BE2C (cell line): ENCODE data around the gene PAX3.

ENCODE experiments used
- DNase-seq: peaks from one replicate; pipeline ENCODE4 v3.0.0-alpha.2; 2020
- H3K27me3 ChIP-seq: fragments of 250-450 bp; sonication (Bioruptor Pico); 2 replicates; pipeline ENCODE4 v1.5.1; 2020; ENCODE audit warnings: mild to moderate bottlenecking
- H3K36me3 ChIP-seq: fragments of 250-450 bp; sonication (Bioruptor Pico); 2 replicates; pipeline ENCODE4 v1.5.1; 2020; ENCODE audit warnings: mild to moderate bottlenecking
- H3K4me1 ChIP-seq: fragments of 250-450 bp; sonication (Bioruptor Pico); 2 replicates; pipeline ENCODE4 v1.5.1; 2020
- H3K4me3 ChIP-seq: 2 replicates; pipeline ENCODE4 v1.5.1; 2011; ENCODE audit warnings: low read depth, low read length
- H3K9me3 ChIP-seq: fragments of 250-450 bp; sonication (Bioruptor Pico); 2 replicates; pipeline ENCODE4 v1.5.1; 2020
- CTCF ChIP-seq: IDR thresholded peaks from 2 replicates; pipeline ENCODE4 v1.5.1; 2012; ENCODE audit warnings: mild to moderate bottlenecking, low read depth, low read length

Gene PAX3

GRCh38 chr2:222213049-222213448 lies 85.7 kb downstream of the PAX3 start:
- no peak for TF ChIP-seq CTCF
- H3K36me3 ChIP-seq = no peaks in the 10 kb centered on the region
- peaks cover 64% of the 10 kb centered on the region for H3K27me3 ChIP-seq
- DNase-seq = no peak
- no peaks in the 10 kb centered on the region for H3K9me3 ChIP-seq
- H3K4me3 ChIP-seq = no peak overlapping the region
- no peaks in the 10 kb centered on the region for H3K4me1 ChIP-seq

GRCh38 chr2:222212571-222212970 lies 86.2 kb downstream of the PAX3 start:
- Histone ChIP-seq H3K9me3 (no peaks in the 10 kb centered on the region), H3K4me1 (no peaks in the 10 kb centered on the region), H3K4me3 (no peak overlapping the region), H3K36me3 (no peaks in the 10 kb centered on the region), H3K27me3 (peaks cover 60% of the 10 kb centered on the region)
- DNase-seq = no peak
- no peak for TF ChIP-seq CTCF

DNA sequence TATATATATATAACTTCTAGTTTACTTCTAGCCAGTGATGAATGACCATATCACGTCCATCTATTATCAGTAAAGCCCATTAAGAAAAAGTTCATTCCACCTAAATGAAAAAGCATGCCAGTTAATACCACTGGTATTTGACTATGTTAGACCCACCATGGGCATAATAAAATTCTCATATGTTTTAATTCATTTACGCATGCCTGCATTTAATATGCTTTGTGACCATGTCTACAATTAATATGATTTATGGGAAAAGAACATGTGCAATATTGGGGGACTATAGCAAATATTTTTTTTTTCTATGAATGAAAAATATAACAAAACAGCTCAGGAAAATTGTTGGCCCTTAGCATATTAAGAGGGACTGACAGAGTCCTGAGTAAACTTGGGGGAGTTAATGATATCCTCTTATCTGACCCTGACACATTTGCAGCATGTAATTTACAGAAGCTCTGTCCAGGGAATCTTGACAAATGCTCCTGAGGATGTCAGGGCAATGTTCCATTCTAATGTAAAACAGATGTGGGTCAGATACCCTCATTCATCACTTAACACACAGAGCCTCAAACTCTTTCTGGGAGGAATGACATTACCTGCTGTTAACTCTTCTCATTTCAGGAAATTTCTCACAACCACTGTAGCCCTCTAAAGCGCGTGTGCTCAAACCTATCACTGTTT lies 90.6 kb downstream of the PAX3 start:
- DNase-seq = no peak
- no peaks in the 10 kb centered on the region for H3K4me1 ChIP-seq
- no peaks in the 10 kb centered on the region for H3K36me3 ChIP-seq
- peaks cover 36% of the 10 kb centered on the region for H3K27me3 ChIP-seq
- TF ChIP-seq CTCF = no peak
- no peaks in the 10 kb centered on the region for H3K9me3 ChIP-seq
- no peak overlapping the region for H3K4me3 ChIP-seq

- peaks cover 41% of the 10 kb centered on the region for H3K27me3 ChIP-seq
- H3K36me3 ChIP-seq = no peaks in the 10 kb centered on the region
- no peak for TF ChIP-seq CTCF
- no peaks in the 10 kb centered on the region for H3K4me1 ChIP-seq
- H3K4me3 ChIP-seq = no peak overlapping the region
- DNase-seq = no peak
- no peaks in the 10 kb centered on the region for H3K9me3 ChIP-seq
These were observed 93.7 kb downstream of the PAX3 start for GRCh38 chr2:222205136-222205535.

DNA sequence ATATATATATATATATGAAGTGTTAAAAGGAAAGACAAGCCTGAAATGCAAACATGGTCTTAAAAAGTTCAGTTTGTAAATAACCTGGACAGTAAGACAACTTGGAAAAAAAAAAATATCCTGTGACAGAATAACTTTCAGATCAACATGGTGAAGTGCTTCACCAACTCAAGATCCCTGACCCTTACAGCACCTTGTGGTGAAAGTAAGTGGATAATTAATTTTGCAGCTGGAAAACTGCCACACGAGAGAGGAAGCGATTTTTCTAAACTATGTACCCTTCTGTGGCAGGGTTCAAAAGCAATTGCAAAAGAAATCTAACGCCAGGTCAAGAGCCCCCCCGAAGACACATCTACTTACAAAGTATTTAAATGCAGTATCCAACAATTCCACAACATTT lies 95.8 kb downstream of the PAX3 start:
- Histone ChIP-seq H3K4me3 (no peak overlapping the region), H3K4me1 (no peaks in the 10 kb centered on the region), H3K36me3 (no peaks in the 10 kb centered on the region), H3K27me3 (peaks cover 30% of the 10 kb centered on the region), H3K9me3 (no peaks in the 10 kb centered on the region)
- DNase-seq = no peak
- no peak for TF ChIP-seq CTCF

GRCh38 chr2:222196159-222196558 lies 102.6 kb downstream of the PAX3 start:
- DNase-seq = no peak
- no peak for TF ChIP-seq CTCF
- H3K4me1 ChIP-seq = no peaks in the 10 kb centered on the region
- H3K27me3 ChIP-seq = peaks cover 5% of the 10 kb centered on the region
- no peaks in the 10 kb centered on the region for H3K36me3 ChIP-seq
- H3K4me3 ChIP-seq = no peak overlapping the region
- no peaks in the 10 kb centered on the region for H3K9me3 ChIP-seq
